HepG2 (cell line): ENCODE results near the gene MYO1C. TPM values are rescaled to one million over a fixed set of nuclear protein-coding genes. Genes with fewer than 3 reads are reported as not detected.

Experiments
- ATAC-seq: fragments of 200-7000 bp; cut with Tn5 transposase; 3 replicates; pipeline ENCODE4 v1.9.1; 2020; ENCODE audit warnings: mild to moderate bottlenecking, moderate library complexity
- BruUV-seq: library from RNA; stranded (reverse); fragments of 400-500 nt; replicated peaks from 2 replicates; lab custom pipeline; 2021; lab: Mats Ljungman, UMichigan
- CTCF ChIA-PET: fragments of 300-600 bp; formaldehyde crosslinking; extraction: SDS; loops from one replicate; lab custom pipeline; 2021; ENCODE audit warnings: low total read pairs, inconsistent platforms, low intra/inter-chr PET ratio; lab: Yijun Ruan, JAX
- POLR2A ChIA-PET: fragments of 350-600 bp; sonication (Branson Sonifier 250); formaldehyde crosslinking; loops from one replicate; lab custom pipeline; 2020; ENCODE audit warnings: antibody characterized with exemption, inconsistent platforms; lab: Yijun Ruan, JAX
- DNase-seq: peaks from one replicate; pipeline ENCODE4 v3.0.0-alpha.2; 2015; ENCODE audit warnings: low spot score
- FAIRE-seq: peaks from 3 replicates; lab custom pipeline; 2011; peaks lifted over from hg19 to GRCh38; lab: Jason Lieb, UNC
- H2AFZ ChIP-seq: one replicate; pipeline ENCODE4 v1.6.1; 2011; ENCODE audit warnings: low read length, inconsistent platforms
- H3K27ac ChIP-seq: fragments of 300-600 bp; 3 replicates; pipeline ENCODE4 v1.8.0; 2011; ENCODE audit warnings: mixed run types, mild to moderate bottlenecking, mixed read lengths, low read length, inconsistent platforms; ENCODE audit not compliant: insufficient read depth; ENCODE audit errors: extremely low read length
- H3K27me3 ChIP-seq, 2 experiments: fragments of 200-600 bp in 1 of 2; 2 replicates in 1 of 2; 3 replicates in 1 of 2; pipeline versions ENCODE4 v1.6.0 to v1.8.0; 2011; ENCODE audit warnings: low read length in 2 of 2, mild to moderate bottlenecking in 2 of 2, moderate library complexity in 2 of 2, inconsistent platforms in 1 of 2; ENCODE audit not compliant: insufficient read depth in 2 of 2, control insufficient read depth in 1 of 2
- H3K36me3 ChIP-seq, 2 experiments: fragments of 200-600 bp in 1 of 2; replicated peaks in 1 of 2; 2 replicates in 1 of 2; 3 replicates in 1 of 2; pipeline versions ENCODE4 v1.5.1 to v1.8.0; 2011; ENCODE audit warnings: low read length in 2 of 2, inconsistent platforms in 1 of 2; ENCODE audit not compliant: insufficient read depth in 2 of 2, control insufficient read depth in 1 of 2
- H3K4me1 ChIP-seq: 2 replicates; pipeline ENCODE4 v1.5.1; 2012; ENCODE audit warnings: low read length, inconsistent platforms; ENCODE audit not compliant: insufficient read depth
- H3K4me2 ChIP-seq: 2 replicates; pipeline ENCODE4 v1.6.0; 2011; ENCODE audit warnings: low read depth, low read length, inconsistent platforms
- H3K4me3 ChIP-seq, 3 experiments: fragments of 200-600 bp in 1 of 3; sonication (generic), shearing (Covaris generic) in 1 of 3; replicated peaks in 1 of 3; 2 replicates each; pipeline ENCODE4 v1.5.1; 2011 to 2016; ENCODE audit warnings: low read length in 3 of 3, inconsistent platforms in 2 of 3, low read depth in 2 of 3, mild to moderate bottlenecking in 2 of 3, control low read depth in 1 of 3, mixed read lengths in 1 of 3; ENCODE audit not compliant: insufficient read depth in 1 of 3
- H3K79me2 ChIP-seq: one replicate; pipeline ENCODE4 v1.6.1; 2011; ENCODE audit warnings: low read length, inconsistent platforms; ENCODE audit not compliant: insufficient read depth
- H3K9ac ChIP-seq: 2 replicates; pipeline ENCODE4 v1.6.0; 2011; ENCODE audit warnings: mild to moderate bottlenecking, low read depth, low read length, inconsistent platforms; ENCODE audit not compliant: insufficient read depth
- H3K9me3 ChIP-seq: 2 replicates; pipeline ENCODE4 v1.5.1; 2012; ENCODE audit warnings: mild to moderate bottlenecking, low read length
- H4K20me1 ChIP-seq: 2 replicates; pipeline ENCODE4 v1.6.0; 2011; ENCODE audit warnings: inconsistent platforms, mild to moderate bottlenecking, low read length, moderate library complexity; ENCODE audit not compliant: insufficient read depth
- AHR ChIP-seq: IDR thresholded peaks from 2 replicates; pipeline ENCODE4 v1.6.1; 2018; ENCODE audit warnings: missing genetic modification reagents, missing compliant biosample characterization
- ERF ChIP-seq: IDR thresholded peaks from 2 replicates; pipeline ENCODE4 v1.6.1; 2018; ENCODE audit warnings: missing biosample characterization, missing genetic modification reagents
- GZF1 ChIP-seq: sonication (generic); formaldehyde crosslinking; IDR thresholded peaks from 2 replicates; pipeline ENCODE4 v1.5.1; 2020; ENCODE audit warnings: mild to moderate bottlenecking, missing genetic modification reagents
- SRSF4 ChIP-seq: fragments of 200-400 bp; formaldehyde crosslinking; IDR thresholded peaks from one replicate; pipeline ENCODE4 v1.6.1; 2018; ENCODE audit warnings: mild to moderate bottlenecking, low read depth, low read length, moderate library complexity; ENCODE audit not compliant: poor library complexity, severe bottlenecking
- ZBTB21 ChIP-seq: sonication (generic); formaldehyde crosslinking; IDR thresholded peaks from 2 replicates; pipeline ENCODE4 v1.4.0; 2020; ENCODE audit warnings: missing genetic modification reagents
- ZFP90 ChIP-seq: sonication (generic); formaldehyde crosslinking; IDR thresholded peaks from 2 replicates; pipeline ENCODE4 v1.8.0; 2022; ENCODE audit warnings: missing genetic modification reagents, mild to moderate bottlenecking, inconsistent platforms, borderline replicate concordance
- ZNF205 ChIP-seq: IDR thresholded peaks from 2 replicates; pipeline ENCODE4 v1.6.1; 2018; ENCODE audit warnings: missing biosample characterization, missing genetic modification reagents
- WGBS: methylation state at CpG from one replicate; pipeline ENCODE4 v1.1.6; 2017; ENCODE audit warnings: low lambda C conversion rate; 5-methylcytosine and 5-hydroxymethylcytosine counted together
- in situ Hi-C: cut with HindIII; loops from 2 replicates; pipeline ENCODE4 v1.10.0; 2017; ENCODE audit warnings: low pct_unique_long_range_greater_than_20kb; ENCODE audit not compliant: extremely low pct_ligation_motif_present
- intact Hi-C: fragments of 100-400 bp; cut with micrococcal nuclease; formaldehyde crosslinking; loops from one replicate; pipeline ENCODE4 v1.10.0; 2022; ENCODE audit not compliant: unreplicated experiment
- polyA plus RNA-seq, 8 experiments: library from polyadenylated mRNA; depleted of rRNA in 3 of 8; stranded (reverse) in 7 of 8; unstranded in 1 of 8; fragments of >200 nt; fragmentation: Illumina TruSeq in 4 of 8; extraction: Trizol in 4 of 8; gene quantifications; 2 replicates each; pipeline versions ENCODE4 v1.2.1 to v1.2.3, GENCODE V29; 2011 to 2016; ENCODE audit warnings: low read depth in 4 of 8, missing spikeins in 1 of 8, mixed read lengths in 1 of 8; ENCODE audit not compliant: insufficient read depth in 1 of 8
- total RNA-seq, 5 experiments: library from RNA; depleted of rRNA; stranded (reverse); fragments of >200 nt; fragmentation: Illumina TruSeq; extraction: Trizol; gene quantifications; 2 replicates each; pipeline ENCODE4 v1.2.3, GENCODE V29; 2016; ENCODE audit warnings: low read depth in 1 of 5
- TF ChIP-seq, protein P1 (sequence below): sonication (generic); formaldehyde crosslinking; IDR thresholded peaks from 2 replicates; pipeline ENCODE4 v1.4.0; 2020; ENCODE audit warnings: mild to moderate bottlenecking, missing genetic modification reagents

MYO1C gene
- total and polyA plus RNA-seq, 2 of the 13 experiments (the other 11 are each of a cell fraction or from before 2014, with no cell fraction given): 22.7 to 40.8 TPM

GRCh38 chr17:1470071-1470754, 22.3 kb downstream of the MYO1C start (continued):
- TF ChIP-seq, protein P1, sequence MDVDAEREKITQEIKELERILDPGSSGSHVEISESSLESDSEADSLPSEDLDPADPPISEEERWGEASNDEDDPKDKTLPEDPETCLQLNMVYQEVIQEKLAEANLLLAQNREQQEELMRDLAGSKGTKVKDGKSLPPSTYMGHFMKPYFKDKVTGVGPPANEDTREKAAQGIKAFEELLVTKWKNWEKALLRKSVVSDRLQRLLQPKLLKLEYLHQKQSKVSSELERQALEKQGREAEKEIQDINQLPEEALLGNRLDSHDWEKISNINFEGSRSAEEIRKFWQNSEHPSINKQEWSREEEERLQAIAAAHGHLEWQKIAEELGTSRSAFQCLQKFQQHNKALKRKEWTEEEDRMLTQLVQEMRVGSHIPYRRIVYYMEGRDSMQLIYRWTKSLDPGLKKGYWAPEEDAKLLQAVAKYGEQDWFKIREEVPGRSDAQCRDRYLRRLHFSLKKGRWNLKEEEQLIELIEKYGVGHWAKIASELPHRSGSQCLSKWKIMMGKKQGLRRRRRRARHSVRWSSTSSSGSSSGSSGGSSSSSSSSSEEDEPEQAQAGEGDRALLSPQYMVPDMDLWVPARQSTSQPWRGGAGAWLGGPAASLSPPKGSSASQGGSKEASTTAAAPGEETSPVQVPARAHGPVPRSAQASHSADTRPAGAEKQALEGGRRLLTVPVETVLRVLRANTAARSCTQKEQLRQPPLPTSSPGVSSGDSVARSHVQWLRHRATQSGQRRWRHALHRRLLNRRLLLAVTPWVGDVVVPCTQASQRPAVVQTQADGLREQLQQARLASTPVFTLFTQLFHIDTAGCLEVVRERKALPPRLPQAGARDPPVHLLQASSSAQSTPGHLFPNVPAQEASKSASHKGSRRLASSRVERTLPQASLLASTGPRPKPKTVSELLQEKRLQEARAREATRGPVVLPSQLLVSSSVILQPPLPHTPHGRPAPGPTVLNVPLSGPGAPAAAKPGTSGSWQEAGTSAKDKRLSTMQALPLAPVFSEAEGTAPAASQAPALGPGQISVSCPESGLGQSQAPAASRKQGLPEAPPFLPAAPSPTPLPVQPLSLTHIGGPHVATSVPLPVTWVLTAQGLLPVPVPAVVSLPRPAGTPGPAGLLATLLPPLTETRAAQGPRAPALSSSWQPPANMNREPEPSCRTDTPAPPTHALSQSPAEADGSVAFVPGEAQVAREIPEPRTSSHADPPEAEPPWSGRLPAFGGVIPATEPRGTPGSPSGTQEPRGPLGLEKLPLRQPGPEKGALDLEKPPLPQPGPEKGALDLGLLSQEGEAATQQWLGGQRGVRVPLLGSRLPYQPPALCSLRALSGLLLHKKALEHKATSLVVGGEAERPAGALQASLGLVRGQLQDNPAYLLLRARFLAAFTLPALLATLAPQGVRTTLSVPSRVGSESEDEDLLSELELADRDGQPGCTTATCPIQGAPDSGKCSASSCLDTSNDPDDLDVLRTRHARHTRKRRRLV (CRISPR knock-in tag): no peak
- TF ChIP-seq ZNF205 (CRISPR knock-in tag): no peak
- TF ChIP-seq ERF (CRISPR knock-in tag): no peak

- no peak for ATAC-seq
- WGBS: 97% methylated on average over 28 of the region's 28 CpGs
- CTCF ChIA-PET: no interaction called here
These were observed 23.1 kb downstream of the MYO1C start for GRCh38 chr17:1469231-1469852.

More at GRCh38 chr17:1469231-1469852, 23.1 kb downstream of the MYO1C start:
- H3K4me1 ChIP-seq: peaks cover 19% of the 10 kb centered on the region
- no TSS peak for BruUV-seq
- H3K4me2 ChIP-seq: 0 out of 2 replicates have a peak overlapping the region, but pooled peaks have one; percentile 67
- peak overlapping the region; percentile 70 for H3K27ac ChIP-seq
- no peak overlapping the region for H3K4me3 ChIP-seq
- peaks cover 10 to 17% of the 10 kb centered on the region in 2 experiments; a peak in 3 of 5 replicates for H3K36me3 ChIP-seq
- no peaks in the 10 kb centered on the region for H3K9me3 ChIP-seq
- in situ Hi-C loops (no loop called here), intact Hi-C loops (no loop called here)
- H2AFZ ChIP-seq: no peak overlapping the region
- DNase-seq: no peak
- POLR2A ChIA-PET: interaction anchor here (1.3 to 1.9 kb wide), 3 partner anchors 13 to 47 kb away, joined by 3 to 17 read pairs (median 8); partner anchors contain the start of genes CRK, INPP5K and MYO1C
- no peak for FAIRE-seq
- H4K20me1 ChIP-seq: no peaks in the 10 kb centered on the region; the same call in 1 of the 2 replicates
- no peak for TF ChIP-seq AHR (CRISPR knock-in tag)
- TF ChIP-seq GZF1 (CRISPR knock-in tag): peak; percentile 98
- TF ChIP-seq ZBTB21 (CRISPR knock-in tag): no peak
- TF ChIP-seq SRSF4: no peak
- TF ChIP-seq ZFP90: no peak
- no peak overlapping the region for H3K9ac ChIP-seq
- no peaks in the 10 kb centered on the region for H3K79me2 ChIP-seq
- H3K27me3 ChIP-seq: no peaks in the 10 kb centered on the region
